GM18517 (cell line): Measurements from ENCODE around the gene GTF2H3.
"Not testable (repeated sequence)": the region's sequence is repeated elsewhere in the genome, so short reads cannot be mapped to it uniquely, and the experiment has no call there.

Source experiments
- ATAC-seq: cut with Tn5 transposase; IDR thresholded peaks from one replicate; pipeline ENCODE4 v1.9.1; 2021; ENCODE audit warnings: mild to moderate bottlenecking, moderate library complexity; ENCODE audit not compliant: unreplicated experiment

GTF2H3 gene

DNA sequence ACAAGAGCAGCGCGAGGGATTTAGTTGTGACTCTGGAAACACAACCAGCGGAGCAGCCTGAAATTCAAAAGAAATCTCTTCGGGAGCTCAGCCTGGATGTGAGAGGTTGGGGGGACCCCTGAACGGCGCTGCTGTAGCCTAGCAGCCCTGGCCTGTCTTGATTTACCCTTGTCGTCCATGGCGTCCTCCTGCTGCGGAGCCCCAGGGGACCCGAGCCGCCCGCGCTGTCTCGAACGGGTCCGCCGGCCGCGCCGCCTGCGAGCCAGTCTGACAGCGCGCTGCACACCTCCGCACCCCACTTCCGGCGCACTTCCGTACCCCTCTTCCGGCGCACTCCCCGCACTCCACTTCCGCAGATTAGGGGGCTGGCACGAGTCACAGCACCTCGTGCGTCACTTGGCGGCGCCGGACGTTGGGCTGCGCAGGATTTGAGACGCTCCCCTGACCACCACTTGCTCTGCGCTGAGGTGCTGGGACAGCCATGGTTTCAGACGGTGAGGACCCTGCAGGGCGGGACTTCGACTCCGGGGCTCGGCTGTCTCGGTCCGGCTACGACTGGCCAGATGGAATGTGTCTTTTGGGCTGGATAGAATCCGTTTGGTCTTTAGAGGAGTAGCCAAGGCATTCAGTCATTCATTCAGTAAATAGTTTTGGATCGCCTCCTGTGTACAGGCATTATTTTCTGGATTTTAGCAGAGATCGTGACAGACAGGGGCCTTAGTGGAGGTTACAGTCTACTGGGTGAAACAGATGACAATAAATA, at the start of gene GTF2H3, which contains the start of gene EIF2B1:
Gene GTF2H3 (plus strand): TSS at position 451 of the 763 bp plus-strand sequence. CDS start 31 bp downstream, at position 482.
Gene EIF2B1 (minus strand): TSS at position 308 of the 763 bp plus-strand sequence. CDS start 129 bp downstream, at position 179.
- peak; percentile 94 for ATAC-seq

DNA sequence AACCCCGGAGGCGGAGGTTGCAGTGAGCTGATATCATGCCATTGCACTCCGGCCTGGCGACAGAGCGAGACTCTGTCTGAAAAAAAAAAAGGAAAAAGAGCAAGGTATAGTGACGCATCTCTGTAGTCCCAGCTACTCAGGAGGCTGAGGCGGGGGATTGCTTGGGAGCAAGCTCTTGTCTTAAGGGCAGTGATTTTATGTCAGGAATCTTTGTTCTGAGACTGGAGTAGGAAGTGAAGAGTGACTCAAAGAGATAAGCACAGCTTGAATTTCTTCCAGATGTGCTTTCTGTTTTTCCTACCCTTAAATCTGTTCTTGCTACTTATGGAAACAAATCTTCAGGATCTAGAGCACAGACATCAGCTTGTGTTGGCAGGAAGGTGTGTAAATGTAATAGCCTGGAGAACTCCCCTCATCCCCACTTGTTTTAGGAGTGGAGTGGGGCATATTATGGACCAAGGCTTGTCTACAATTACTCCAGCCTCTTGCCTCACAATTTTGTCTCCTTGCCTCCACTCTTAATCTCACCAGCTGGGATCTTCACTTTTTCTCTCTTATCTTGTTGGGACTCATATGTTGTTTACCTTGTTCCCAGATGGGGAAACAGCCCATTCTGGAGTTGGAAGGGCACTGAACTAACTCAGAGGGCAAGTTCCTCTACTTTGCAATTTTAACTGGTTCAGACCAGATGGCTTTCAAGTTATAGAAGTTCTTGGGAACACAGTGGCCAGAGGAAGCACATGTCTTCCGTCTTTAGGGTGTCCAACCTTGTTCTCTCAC, 41.7 kb upstream of the GTF2H3 start:
- no peak for ATAC-seq

DNA sequence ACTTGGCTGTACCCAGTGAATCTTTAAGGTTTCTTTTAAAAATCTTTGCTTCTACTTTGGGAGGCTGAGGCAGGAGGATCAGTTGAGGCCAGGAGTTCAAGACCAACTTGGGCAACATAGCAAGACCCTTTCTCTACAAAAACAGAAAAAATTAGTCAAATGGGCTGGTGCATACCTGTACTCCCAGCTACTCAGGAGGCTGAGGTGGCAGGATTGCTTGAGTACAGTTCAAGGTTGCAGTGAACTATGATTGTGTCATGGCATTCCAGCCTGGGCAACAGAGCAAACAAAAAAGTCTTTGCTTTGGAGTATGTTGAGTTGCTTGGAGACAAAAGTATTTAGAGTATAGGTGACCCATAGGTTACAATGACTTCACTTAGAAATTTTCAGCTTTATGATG, 37.9 kb upstream of the GTF2H3 start:
- ATAC-seq, result no peak

DNA sequence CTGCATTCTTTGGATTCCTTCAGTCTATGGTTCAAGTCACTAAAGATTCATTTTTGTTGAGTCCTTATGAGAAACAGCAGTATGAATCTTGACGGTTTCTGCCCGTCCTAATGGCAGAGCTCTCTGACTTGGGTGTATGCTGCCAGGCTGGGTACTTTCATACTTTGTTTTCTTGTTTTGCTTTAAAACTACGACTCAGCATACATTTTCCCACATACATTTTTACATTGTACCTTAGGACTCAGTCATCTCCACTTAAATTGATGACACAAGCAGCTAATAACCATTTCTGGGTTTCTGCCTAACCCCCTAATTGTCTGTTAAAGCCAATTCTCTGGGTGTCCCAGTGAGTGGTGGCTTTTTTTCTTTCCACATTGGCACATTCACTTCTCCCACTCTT, 36.5 kb upstream of the GTF2H3 start:
- ATAC-seq, result no peak

DNA sequence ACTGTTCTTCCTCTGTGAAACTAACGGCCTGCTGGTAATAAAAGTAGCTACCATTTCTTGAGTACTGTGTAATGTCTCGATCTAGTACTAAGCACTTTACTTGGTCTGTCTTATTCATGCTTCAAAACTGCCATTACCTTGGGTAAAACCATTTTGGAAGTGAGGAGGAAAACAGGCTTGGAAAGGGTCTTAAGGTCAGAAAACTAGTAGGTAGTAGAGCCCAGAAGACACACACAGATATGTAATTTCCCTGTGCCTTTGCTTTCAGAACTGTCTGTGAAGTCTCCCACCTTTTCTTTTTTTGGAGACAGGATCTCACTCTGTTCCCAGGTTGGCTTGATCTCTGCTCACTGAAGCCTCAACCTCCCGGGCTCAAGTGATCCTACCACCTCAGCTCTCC, 35.1 kb upstream of the GTF2H3 start:
- no peak for ATAC-seq

DNA sequence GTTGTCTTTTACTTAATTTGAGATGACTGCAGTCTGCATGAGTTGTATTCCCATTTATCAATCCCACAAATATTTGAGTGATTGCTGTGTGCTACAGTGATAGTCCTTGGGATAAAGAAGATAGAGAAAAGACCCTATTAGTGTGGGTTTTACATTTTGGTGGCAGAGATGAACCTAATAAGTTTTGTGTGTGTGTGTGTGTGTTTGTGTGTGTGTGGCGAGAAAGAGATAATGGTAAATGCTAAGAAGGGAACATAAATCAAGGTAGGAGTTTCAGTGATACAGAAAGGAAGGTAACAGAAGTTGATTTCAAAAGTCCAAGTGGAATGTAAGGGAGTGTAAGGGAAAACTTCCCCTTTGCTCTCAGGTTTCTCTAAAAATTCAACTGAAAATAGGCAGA, 34.3 kb upstream of the GTF2H3 start:
- ATAC-seq, result no peak

DNA sequence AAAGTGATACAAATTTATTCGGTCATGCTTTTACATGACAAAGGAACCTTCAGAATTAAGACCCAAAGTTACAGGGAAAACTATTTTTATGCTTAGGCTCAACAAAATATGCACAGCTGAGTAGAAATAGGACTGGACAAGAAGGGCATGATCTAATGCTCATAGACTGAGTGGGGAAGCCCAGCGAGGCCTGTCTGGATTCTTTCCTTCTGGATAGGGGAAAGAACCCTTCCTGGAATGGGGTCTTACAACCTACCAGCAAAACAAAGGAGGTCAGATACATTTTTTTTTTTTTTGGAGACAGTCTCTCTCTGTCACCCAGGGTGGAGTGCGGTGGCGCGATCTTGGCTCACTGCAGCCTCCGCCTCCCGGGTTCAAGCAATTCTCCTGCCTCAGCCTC, 33.9 kb upstream of the GTF2H3 start:
- no peak for ATAC-seq

DNA sequence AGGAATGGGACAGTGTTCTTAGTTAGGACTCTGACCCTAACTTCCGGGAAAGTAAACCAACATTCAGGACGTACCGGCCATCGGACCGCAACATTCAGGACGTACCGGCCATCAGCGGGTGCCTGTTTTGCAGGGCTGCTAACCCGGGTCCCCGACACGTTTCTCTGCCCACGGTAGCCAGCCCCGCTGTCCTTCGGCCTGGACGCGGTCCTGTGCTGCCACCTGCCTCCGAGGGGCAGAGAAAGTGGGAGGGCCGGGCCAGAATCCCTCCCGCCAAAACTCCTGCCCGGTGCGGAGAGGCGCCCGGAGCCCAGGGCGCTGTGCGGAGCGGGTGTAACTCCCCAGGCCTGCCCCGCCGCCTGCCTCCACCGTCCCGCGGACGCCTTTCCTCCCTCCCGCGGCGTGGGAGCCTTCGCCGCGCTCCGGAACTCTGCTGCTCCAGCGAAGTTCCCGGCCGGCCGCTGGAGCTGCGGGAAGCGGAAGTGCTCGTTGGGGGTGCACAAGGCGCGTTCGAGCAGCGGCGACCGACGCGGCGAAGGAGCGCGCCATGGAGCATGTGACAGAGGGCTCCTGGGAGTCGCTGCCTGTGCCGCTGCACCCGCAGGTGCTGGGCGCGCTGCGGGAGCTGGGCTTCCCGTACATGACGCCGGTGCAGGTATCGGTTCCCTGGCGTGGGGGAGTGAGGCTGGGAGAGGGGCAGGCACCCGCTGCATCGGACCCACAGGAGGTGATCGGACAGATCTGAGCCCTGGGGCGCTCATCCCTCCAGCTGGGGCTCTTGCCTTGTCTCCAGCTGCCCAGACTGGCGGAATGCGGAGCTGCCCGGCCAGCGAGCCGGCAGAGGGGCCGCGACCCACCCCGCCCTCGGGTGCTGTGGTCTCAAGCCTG, 31.8 kb upstream of the GTF2H3 start, which contains the start of gene DDX55:
Gene DDX55 (plus strand): TSS at position 498 of the 888 bp plus-strand sequence. CDS start 50 bp downstream, at position 548.
- ATAC-seq, result peak; percentile 84

DNA sequence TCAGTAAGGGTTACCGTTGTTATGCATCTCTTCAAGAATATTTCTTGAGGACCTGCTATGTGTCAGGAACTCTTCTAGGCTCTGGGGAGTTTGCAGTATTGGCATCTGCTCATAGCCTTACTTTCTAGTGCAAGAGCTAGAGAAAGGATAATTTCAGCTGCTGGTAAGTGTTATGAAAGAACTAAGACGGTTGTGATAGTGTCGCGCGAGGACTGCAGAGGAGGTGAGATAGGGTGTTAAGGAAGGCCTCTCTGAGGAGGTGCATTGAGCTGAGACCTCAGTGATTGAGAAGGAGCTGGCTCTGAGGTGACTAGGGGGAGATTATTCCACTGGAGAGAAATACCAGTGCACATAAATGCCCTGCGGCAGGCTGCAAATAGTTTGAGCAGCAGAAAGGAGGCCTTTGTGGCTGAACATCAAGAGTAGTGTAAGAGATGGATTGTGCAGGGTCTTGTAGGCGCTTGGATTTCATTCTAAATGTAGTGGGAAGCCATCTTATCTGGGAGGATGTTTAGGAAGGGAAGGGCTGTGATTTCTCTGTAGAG, 30.9 kb upstream of the GTF2H3 start:
- no peak for ATAC-seq

DNA sequence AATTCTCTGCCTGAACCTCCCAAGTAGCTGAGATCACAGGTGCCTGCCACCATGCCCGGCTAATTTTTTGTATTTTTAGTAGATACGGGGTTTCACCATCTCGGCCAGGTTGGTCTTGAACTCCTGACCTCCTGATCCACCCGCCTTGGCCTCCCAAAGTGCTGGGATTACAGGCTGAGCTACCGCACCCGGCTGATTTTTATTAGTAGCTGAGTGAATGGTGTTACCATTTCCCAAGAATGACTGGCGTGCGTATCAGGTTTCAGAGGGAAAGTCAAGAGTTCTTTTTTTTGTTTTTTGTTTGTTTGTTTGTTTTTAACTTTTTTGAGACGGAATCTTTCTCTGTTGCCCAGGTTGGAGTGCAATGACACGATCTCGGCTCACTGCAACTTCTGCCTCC, 30.1 kb upstream of the GTF2H3 start:
- ATAC-seq, result not testable (repeated sequence)

DNA sequence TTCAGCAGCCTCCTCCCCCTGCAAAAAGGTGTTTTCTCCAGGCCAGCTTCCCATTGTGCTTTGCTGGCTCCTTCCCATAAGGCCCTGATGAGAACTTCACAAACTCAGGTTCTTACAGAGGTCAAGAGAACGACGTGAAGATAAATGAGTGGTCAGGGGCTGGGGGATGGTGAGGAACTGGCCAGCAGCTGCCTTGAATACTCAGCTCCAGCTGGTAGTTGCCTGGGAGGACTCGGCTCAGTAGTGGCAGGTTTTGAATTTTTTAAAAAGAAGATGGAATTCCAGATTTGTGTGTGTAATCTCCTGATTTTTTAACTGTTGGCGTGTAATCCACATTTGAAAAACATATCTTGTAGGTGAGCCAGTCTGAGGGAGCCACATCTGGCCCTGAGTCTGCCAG, 25.9 kb upstream of the GTF2H3 start:
- ATAC-seq, result no peak

DNA sequence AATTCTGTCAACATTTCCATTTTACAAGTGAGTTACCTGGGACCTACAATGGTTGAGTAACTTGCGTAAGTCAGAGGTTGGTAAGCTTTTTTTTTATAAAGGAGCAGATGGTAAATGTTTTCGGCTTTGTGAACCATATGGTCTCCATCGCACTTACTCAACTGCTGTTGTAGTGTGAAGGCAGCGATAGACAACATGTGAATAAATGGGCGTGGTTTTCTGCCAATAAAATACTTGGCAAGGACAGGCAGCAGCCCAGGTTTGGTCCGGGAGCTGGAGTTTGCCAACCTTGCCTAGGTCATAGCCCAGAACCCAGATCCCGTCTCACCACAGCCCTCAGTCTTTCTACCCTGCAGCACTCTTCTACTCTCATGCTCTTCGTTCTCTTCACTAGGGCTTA, 25.4 kb upstream of the GTF2H3 start:
- ATAC-seq, result no peak

DNA sequence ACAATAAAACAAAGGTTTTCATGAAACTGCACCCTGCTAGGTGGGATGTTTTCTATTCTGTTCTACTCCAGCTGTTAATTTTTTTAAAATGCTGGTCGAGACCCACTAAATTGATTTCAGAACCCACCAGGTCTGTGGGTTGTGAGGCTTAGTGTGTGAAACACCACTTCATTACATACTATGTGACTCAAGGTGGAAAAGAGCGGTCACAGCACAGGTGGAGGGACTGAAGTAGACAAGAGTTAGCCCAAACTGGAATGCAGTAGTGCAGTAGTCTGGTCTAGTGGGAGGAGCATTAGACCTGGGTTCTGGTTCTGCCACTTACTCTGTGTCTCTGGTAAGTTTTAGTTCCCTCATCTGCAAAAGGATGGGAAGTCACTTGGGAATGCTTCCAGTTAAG, 19.5 kb upstream of the GTF2H3 start:
- ATAC-seq, result no peak

DNA sequence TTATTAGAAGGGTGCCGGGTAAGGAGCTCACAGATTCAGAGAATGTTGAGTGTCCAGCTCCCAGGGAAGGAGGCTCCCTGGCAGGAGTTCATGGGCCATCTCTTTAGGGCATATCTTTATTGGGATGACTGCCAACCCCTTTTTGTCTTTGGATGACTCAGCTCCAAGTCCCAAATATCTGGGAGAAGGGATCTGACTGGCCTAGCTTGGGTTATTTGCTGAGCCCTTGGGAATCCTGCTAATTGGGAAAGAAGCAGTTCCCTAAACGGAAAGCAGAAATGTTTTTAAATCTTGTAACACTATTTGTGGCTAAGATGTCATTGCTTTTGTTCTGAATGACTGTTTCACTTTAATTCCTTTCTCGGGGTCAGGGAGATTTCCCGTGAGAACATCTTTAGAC, 19.1 kb upstream of the GTF2H3 start:
- no peak for ATAC-seq

DNA sequence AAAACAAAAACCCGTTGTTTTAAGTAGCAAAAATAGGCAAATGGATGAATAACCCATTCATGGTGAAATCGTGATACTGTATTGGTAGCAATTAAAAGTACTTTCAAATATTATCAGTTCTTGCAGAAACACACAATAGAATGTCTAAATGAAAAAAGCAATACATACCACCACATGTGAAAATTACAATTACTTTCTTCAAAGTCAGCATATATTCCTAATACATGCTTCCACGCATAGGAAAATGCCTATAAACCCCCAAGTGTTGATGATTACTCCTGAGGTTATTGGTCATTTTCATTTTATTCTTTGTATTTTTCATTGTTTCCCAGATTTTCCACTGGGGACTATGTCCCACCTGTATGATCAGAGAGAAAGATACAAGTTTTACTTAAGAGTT, 16.5 kb upstream of the GTF2H3 start:
- no peak for ATAC-seq

DNA sequence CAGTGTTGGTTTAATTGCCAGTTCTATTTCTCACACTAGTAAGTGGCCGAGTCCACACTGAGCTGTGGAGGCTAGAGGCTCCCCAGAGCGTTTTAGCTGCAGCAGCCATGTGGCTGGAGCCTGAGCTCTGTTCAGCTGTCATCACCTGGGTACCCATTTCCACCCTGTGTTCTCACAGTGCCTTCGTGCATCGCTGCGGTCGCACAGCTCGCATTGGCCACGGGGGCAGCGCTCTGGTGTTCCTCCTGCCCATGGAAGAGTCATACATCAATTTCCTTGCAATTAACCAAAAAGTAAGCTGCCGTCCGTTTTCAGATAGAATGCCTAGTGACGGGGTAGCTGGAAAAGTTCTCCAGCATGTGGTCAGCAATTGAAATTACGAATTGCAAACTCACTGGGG, 16.0 kb upstream of the GTF2H3 start:
- no peak for ATAC-seq

DNA sequence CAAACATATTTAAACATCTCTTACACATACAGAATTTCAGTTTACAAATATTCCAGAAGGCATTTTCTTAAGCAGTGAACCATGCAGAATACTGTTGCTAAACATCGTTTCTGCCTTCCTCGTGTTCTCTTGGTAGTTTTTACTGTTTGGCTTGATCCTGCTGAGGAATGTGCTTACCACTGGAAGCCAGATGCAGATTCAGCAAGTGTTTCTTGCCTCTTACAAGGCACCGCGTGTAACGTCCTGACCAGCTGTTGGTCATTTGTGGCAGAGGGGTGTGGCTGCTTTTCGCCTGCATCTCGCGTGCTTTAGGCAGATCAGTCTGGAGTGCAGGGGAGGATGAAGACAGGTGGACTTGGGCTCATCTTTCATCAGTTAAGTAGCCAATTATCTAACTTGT, 12.5 kb upstream of the GTF2H3 start:
- no peak for ATAC-seq

DNA sequence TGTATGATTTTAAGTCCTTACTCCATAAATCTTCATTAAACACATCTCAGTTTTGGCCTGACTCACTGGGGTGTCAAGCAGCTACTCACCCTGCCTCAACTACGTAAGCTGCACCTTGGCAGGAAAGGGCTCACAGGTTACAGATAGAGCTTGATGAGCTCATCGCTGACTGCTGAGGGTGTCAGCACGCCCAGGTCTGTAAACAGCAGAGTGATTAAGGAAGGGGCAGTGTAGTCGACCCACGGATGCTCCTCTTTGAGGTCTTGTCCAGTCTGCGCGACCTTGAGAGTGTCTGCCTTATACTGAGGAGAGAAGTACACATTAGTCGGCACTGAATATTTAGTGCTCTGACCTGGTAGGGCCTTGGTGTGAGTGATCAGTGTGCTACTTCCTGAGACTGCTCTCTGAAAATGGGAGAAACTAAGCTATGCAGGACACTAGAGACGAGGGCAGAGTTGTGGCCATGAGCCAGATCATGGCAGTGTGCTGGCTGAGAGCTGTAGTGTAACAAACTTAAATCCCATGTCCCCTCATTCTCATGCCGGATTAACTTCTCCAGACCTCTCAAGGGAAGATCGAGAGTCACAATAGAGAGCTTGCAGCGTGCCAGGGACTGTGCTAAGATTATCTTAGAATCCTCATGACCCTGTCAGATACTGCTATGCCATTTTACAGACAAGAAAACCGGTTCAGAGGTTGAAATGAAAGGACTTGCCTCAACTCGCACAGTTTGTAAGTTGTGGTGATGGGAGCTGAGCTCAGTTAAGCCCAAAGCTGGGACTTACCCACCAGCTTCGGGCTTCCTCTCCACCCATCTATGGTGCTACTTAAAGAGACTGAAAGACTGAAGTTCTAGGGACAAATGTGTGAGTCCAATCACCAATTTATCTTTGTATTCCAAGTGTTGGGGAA, 11.8 kb upstream of the GTF2H3 start:
- ATAC-seq, result no peak

DNA sequence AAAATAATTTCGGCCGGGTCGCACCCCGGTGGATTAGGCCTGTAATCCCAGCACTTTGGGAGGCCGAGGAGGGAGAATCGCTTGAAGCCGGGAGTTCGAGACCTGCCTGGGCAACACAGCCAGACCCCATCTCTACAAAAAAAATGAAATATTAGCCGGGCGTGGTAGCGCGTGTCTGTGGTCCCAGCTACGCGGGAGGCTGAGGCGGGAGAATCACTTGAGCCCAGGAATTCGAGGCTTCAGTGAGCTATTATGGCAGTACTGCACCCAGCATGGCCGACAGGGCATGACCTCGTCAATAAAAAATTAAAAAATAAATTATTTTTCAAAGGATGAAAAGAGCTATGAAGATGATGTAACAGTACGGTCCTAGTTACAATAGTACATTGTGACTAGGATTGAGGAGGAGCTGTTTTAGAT, 523 bp downstream of the GTF2H3 start:
- ATAC-seq, result no peak

DNA sequence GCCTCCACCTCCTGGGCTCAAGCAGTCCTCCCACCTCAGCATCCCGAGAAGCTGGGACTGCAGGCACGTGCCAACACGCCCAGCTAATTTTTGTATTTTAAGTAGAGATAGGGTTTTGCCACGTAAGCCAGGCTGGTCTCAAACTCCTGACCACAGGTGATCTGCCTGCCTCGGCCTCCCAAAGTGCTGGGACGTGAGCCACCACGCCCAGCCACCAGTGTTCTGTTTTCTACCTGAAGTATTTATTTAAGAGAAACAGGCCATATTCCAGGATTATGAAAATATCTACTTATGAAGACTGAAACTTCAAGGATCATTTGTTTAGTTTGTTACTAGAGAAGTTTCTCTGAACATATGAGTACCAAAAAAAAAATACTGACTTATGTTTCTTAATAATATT, 10.3 kb downstream of the GTF2H3 start:
- no peak for ATAC-seq
